DMS79 treated with DMSO at 0.1 percent for 48 hours (cell line): ENCODE results near the gene SEPTIN7.

Source experiments
- DNase-seq: peaks from one replicate; lab custom pipeline; 2025; lab: John Stamatoyannopoulos, UW

Gene SEPTIN7

DNA sequence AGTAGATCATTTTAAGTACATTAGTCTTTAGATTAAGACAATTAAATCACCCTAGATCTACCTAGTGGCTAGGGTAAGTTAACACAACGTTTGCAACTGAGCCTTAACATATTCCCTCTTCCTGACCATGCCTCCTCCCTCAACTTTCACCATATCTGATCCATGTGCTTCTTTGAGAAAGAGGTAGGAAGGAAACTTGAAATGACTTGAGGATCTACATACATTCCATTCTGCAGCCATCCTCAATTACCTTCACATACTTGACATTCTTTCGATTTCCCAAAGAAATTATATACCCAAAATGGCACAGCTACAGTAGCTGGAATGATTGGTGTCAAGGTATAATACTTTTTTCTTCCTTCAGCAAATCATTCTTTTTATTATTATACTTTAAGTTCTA, 12.9 kb upstream of the SEPTIN7 start:
- DNase-seq: no peak

DNA sequence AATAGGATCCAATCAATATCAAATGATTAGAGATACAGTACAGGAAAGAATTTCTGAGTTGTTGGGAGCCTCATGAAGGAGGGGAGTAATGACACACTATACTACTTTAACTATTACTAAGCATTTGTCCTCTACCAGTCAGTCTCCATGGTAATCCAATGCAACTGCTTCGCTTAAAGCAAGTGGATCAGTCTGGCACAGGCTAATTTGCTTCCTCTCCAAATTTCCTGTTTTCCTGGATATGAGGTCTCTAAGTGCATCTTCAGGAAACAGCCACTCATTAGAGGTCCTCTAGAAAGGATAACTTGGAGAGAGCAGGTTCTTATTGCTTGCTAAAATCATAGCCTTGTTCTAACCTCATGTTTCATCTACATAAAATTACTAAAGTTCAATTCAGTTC, 8.4 kb upstream of the SEPTIN7 start:
- no peak for DNase-seq

- DNase-seq: no peak
Observed at GRCh38 chr7:35792873-35793489, 7.9 kb upstream of the SEPTIN7 start.

- no peak for DNase-seq
Observed at GRCh38 chr7:35797311-35797710, 3.5 kb upstream of the SEPTIN7 start.

DNA sequence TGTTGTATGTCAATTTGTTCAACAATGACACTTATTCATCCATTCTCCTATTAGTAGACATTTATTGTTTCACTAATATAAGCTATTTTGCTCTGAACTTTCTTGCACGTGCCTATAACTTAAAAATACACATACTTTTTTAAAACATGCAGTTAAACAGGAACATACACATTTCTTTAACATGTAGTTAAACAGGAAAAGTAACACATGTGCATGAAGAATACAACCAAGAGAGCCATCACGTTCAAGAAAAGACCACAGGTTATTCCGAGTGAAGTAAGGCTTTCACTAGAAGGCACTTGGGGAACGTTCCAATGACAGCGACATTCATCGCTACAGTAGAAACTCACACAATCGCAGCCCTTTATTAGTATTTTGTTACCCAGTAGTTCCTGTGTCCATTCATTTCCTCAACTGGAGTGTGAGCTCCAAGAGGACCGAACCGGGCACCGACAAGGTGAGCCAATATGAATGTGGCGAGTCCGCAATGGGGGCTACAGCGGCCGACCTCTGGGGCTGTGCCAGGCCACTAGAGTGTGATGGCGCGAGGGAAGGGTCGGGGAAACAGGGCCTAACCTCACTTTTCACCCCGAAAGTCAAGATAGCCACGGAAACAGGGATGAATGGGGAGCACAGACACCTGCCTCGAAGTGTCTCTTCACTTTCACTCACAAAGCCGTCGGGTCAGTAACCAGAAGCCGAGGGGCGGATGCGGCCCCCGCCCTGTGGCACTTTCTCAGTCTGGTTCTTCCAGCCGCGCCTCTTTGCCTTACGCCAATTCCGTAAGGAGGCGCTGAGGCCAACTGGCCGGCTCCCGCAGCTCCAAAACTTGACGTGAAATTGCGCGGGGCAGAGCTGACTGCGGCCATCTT, 775 bp upstream of the SEPTIN7 start:
- peak; percentile 94 for DNase-seq

DNA sequence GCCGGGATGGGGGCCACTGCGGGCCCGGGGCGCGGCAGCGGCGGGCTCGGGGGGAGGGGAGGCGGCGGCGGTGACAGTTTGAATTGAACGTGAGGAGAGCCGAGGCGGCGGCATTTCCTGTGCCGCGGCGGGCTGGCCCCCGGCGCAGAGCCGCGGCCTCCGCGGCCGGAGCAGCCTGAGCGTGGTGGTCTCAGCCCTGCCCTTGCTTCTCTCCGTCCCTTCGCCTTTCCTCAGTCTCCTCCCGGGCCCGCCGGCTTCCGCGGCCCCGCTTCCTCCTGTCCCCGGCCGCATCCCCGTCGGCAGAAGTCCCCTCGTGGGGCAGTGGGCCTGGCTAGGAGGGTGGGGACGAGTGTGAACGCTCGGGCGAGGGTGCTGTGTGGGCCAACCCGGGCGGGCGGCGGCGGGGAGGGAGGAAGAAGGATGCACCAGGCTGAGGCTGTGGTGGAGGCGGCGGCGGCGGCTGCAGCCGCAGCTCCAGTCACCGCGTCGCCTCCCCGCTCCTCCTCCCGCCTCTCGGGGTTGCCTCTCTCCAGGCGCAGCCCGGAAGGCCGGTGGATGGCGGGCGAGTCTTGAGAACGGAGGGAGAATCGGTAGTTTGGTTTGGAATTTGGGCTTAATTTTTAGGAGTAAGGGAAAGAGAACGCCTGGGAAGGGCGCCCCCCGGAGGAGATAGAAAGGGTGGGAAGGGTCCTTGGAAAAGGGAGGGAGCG, 690 bp downstream of the SEPTIN7 start:
- peak; percentile 59 for DNase-seq

DNA sequence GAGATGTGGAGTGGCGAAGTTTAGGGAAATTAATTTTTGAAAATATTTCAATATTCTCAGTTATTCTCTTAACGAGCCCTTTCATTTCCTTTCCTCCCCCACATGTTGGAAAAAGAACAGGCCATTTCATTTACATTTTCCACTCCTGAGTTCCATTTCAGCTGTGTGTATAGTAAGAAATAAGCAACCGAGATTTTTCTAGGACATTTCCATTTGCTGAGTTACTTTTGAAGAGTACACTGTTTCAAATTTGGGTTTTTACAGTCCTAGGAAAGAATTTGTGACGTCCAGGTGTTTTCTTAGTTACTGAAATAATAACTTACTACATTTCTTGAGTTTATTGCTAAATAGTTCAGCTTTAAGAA, 1.2 kb downstream of the SEPTIN7 start:
- DNase-seq: no peak

DNA sequence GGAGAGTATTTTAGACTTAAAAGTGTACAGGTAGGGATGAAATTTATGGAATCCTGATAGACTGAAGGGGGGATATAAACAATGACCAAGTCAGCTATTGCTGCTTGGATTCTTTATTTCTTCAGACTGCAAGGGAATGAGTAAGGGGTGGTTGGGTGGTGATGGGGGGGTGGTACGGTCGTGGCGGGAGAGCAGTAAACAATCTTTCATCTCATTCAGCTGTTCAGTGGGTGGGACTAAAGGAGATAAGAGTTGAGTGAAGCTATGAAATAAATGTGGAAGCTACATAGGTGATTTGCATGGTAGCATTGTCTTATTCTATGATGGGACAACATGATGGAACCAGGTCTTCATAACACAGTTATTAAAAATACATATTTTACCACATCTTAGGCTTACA, 1.8 kb downstream of the SEPTIN7 start:
- no peak for DNase-seq

DNA sequence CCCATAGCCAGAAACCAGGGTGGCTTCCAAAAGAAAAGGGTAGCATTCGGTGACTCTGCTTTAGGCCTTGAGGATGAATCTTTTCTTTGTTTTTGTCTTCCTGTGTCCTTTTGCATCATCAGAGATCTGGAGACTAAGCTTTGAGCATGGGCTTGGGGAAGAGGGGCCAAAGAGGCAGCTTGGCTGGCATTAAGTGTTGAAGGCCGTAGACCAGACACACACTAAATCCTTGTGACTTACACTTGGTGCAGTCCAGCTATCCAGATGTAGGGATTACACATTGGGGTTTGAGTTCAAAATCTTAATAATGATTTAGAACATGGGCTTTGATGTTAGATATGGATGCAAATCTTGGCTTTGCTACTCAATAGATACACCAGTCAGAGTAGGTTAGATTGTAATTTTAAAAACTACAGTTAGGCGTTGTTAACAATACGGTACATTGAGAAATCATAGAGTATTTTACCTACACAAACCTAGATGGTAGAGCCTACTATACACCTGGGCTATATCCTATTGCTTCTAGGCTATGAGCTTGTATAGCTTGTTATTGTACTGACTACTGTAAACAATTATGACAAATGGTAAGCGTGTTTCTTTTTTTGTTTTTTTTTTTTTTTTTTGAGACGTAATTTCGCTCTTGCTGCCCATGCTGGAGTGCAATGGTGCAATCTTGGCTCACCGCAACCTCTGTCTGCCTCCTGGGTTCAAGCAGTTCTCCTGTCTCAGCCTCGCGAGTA, 3.5 kb downstream of the SEPTIN7 start:
- DNase-seq: no peak

- no peak for DNase-seq
Observed at GRCh38 chr7:35805876-35806275, 5.0 kb downstream of the SEPTIN7 start.

- DNase-seq: no peak
Observed at GRCh38 chr7:35816514-35816913, 15.7 kb downstream of the SEPTIN7 start.

- DNase-seq: no peak
Observed at GRCh38 chr7:35817181-35817580, 16.3 kb downstream of the SEPTIN7 start.

- no peak for DNase-seq
Observed at GRCh38 chr7:35817930-35818329, 17.1 kb downstream of the SEPTIN7 start.

DNA sequence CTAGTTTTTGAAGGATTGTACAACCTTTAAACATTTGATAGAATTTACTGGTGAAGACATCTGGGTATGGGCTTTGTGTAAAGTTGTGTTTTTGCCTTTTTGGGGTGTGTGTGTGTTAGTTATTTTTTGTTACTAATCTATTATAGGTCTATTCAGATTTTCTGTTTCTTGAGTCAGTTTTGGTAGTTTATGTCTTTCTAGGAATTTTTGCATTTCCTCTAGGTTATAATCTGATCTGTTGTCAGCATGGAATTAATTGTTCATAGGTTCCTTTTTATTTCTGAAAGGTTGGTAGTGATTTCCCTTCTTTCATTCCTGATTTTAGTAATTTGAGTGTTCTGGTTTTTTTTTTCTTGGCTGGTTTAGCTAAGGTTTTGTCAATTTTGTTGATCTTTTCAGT, 17.7 kb downstream of the SEPTIN7 start:
- DNase-seq: no peak

GRCh38 chr7:35819310-35819709, 18.5 kb downstream of the SEPTIN7 start:
- DNase-seq: no peak

- DNase-seq: no peak
Observed at GRCh38 chr7:35819954-35820703, 19.3 kb downstream of the SEPTIN7 start.

DNA sequence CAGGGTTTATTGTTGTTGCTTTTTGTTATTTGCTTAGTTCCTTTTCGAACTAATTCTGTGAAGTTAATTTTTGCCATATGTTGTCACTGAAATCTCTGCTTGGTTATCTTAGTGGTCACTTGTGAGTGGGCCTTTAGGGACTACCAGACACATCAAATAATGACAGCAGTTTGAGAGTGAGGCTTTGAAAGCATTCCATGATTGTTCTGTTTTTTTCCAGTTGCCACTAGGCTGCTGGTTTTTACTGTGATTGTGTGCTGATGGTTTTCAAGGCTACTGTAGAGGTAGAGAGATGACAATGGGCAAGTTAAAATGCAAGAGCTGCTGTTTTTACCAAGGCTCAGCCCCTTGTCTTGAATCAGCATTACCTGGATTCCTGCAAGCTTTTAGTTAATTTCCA, 20.0 kb downstream of the SEPTIN7 start:
- no peak for DNase-seq

GRCh38 chr7:35823440-35823839, 22.6 kb downstream of the SEPTIN7 start:
- no peak for DNase-seq

- DNase-seq: no peak
Observed at GRCh38 chr7:35825974-35826373, 25.1 kb downstream of the SEPTIN7 start.

DNA sequence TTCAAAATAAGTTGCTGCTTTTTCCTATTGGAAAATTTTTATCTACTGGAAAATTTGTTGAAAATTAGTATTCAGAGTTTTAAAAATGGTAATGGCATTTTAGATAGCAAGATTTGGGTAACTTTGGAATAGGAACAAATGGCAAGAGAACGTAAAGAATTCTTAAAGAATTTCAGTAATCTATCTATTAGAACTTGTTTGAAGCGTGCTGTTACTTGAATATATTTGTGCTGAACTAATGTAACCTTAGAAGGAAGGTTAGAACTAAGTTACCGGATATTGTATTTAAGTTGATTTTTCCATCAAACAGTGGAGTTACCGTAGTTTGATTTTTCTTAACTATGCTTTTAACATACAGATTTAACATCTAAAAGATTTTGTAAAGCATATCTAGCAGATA, 25.9 kb downstream of the SEPTIN7 start:
- no peak for DNase-seq

GRCh38 chr7:35828817-35829216, 28.0 kb downstream of the SEPTIN7 start:
- no peak for DNase-seq

GRCh38 chr7:35831208-35831607, 30.4 kb downstream of the SEPTIN7 start:
- DNase-seq: no peak
